IPS-NIHi7 (cell line): Measurements from ENCODE around the gene MFAP3.
"Not testable (repeated sequence)": the region's sequence is repeated elsewhere in the genome, so short reads cannot be mapped to it uniquely, and the experiment has no call there.

Source experiments
- DNase-seq: peaks from one replicate; pipeline ENCODE4 v3.0.0; 2012; ENCODE audit warnings: mixed read lengths; ENCODE audit errors: extremely low spot score

Gene MFAP3

GRCh38 chr5:154038707-154039457, at the start of gene MFAP3, which contains the start of gene FAM114A2:
Gene MFAP3, plus strand, starts transcription at chr5:154038967. Its CDS starts 10,756 bp downstream, at chr5:154049723.
Gene FAM114A2, minus strand, starts transcription at chr5:154038910. Its CDS starts 3,957 bp downstream, at chr5:154034953.
- DNase-seq = peak; percentile 98

- DNase-seq = no peak
Observed at GRCh38 chr5:153991168-153991567, 47.6 kb upstream of the MFAP3 start.

- DNase-seq = no peak
Observed at GRCh38 chr5:153998010-153998409, 40.8 kb upstream of the MFAP3 start.

GRCh38 chr5:153998768-153999167, 40.0 kb upstream of the MFAP3 start:
- DNase-seq = no peak

- DNase-seq = no peak
Observed at GRCh38 chr5:153999995-154000394, 38.8 kb upstream of the MFAP3 start.

DNA sequence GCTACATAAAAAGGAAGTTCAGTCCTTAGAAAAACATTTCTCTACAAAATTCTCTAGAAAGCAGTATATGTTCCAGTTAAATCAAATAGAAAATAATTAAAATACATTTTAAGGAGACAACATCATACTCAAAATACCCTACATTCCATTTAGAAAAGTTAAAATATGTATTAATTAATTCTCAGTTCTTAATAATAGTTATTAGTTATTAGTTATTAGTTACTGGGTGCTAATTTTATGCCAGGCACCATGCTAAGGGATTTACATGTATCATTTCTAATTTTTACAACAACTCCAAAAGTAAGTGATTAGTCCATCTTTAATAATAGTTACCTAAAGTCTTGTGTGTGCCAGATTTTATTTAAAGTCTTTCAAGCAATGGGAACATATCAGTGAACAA, 38.1 kb upstream of the MFAP3 start:
- DNase-seq = no peak

DNA sequence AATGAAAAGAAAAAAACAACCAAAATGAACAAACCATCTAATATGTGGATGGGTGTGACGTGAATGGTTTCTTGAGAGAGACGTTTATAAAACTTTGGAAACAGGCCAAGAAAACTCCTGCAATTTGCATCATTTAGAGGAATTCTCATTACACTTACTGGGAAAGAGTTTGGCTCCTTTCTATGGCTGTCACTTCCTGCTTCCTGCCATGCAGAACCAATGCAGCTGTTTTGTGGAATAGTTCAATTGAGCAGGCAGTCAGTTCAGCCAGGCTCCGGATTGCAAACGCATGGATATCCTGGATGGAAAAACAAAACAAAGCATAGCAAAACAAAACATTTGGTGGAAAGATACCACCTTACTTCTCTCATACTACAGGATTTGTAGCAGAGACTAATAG, 36.7 kb upstream of the MFAP3 start:
- DNase-seq = no peak

DNA sequence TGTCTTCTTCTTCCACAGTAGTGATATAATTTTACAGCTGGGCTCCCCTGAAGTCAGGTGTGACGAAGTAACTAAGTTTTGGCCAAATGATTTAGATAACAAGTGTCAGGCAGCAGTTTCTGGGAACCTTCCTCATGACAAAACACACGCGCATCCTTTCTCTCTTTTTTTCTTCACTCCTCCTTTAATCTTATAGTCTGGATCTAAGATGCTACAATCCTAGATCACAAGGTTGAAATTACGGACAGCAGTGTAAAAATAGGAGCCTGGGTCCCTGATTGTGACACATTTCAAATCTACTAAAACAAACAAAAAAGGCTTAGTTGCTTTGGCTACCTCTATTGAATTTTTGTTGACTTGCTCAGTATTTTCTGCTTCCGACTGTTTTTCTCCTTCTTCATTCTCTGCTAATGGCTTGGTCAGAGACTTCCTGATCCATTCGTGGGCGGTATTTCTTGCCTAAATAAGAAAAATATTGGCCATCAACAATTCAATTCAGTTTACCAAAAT, 36.2 kb upstream of the MFAP3 start:
- DNase-seq = no peak

GRCh38 chr5:154005648-154006047, 33.1 kb upstream of the MFAP3 start:
- DNase-seq = no peak

DNA sequence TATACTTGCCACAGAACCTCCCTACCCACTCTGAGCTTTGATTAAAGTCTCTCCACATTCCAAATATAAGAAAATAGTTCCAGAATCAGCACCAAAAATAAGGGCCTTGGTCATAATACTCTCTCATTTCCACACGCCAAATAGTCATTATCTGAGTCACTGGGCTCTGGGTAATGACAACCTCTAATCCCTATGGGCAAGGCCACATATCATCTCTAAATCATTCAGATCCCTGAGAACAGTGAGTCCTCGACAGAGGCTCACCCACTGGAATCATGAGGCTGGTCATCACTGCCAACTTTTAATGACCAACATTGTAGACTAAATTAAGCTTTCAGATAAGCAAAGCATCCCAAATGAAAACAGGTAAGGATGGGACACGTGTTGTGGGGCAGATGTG, 28.1 kb upstream of the MFAP3 start:
- DNase-seq = no peak

DNA sequence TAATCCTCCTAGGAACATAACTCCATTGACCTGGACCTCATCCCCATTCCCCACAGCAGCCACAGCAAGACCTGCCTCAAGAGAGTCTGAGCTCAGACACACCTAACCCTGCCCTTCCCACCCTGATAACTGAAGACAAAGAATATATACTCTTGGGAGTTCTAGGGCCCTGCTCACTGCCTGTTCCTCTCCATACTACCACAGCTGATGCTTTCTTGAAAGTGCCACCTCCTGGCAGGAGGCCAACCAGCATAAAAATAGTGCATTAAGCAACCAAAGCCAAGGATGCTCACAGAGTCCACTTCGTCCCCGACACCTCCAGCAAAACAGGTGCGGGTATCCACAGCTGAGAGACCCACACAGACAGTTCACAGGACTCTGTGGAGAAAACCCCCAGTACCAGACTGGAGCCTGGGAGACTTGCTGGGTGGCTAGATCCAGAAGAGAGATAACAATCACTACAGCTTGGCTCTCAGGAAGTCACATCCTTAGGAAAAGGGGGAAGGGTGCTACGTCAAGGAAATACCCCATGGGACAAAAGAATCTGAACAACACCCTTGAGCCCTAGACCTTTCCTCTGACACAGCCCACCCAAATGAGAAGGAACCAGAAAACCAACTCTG, 23.6 kb upstream of the MFAP3 start:
- no peak for DNase-seq

DNA sequence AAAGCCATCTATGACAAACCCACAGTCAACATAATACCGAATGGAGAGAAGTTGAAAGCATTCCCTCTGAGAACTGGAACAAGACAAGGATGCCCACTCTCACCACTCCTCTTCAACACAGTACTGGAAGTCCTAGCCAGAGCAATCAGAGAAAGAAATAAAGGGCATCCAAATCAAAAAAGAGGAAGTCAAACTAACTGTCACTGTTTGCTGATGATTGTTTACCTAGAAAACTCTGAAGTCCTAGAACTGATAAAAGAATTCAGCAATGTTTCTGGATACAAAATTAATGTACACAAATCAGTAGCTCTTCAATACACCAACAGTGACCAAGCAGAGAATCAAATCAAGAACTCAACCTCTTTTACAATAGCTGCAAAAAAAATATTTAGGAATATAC, 19.8 kb upstream of the MFAP3 start:
- DNase-seq = not testable (repeated sequence)

GRCh38 chr5:154025951-154026350, 12.8 kb upstream of the MFAP3 start:
- no peak for DNase-seq

GRCh38 chr5:154031937-154032489, 6.8 kb upstream of the MFAP3 start:
- no peak for DNase-seq

- no peak for DNase-seq
Observed at GRCh38 chr5:154034944-154035343, 3.8 kb upstream of the MFAP3 start.

GRCh38 chr5:154038261-154038706, 483 bp upstream of the MFAP3 start:
- peak; percentile 43 for DNase-seq

- no peak for DNase-seq
Observed at GRCh38 chr5:154039458-154039829, 677 bp downstream of the MFAP3 start.

DNA sequence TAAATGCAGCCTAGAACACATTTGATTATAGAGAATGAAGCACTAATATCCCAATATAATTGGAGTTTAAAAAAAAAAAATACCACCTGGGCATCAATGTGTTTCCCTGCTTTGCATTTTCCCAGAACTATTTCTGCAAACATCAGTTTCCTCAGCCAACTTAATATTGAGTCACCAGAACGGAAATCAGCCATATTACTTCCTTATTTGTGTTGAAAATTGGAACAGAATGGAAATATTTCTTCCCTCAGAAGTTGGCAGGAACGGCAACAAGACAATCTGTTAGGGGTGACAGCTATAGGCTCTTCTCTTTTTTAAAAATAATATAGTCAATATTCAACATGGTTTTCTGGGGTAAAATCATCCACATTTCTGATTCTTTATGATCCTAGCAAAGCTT, 4.0 kb downstream of the MFAP3 start:
- DNase-seq = no peak

- no peak for DNase-seq
Observed at GRCh38 chr5:154044099-154044498, 5.3 kb downstream of the MFAP3 start.

DNA sequence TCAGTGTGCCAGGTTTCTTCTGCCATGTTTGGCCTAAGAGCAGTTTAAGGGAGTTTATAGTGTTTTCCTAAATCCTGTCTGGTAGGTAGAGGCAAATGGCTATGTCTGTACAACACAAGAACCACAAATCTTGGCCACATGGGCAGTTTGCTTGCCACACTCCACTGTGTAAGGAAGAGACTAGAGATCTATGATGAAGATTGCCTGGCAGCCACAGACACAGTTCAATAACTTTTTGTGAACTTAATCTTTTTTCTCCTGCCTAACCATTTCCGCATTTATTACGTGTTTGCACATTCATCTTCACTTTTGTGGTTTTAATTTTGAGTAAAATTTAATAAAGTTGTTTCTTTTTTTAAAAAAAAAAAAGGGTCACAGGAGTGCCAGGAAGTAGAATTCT, 5.8 kb downstream of the MFAP3 start:
- no peak for DNase-seq

DNA sequence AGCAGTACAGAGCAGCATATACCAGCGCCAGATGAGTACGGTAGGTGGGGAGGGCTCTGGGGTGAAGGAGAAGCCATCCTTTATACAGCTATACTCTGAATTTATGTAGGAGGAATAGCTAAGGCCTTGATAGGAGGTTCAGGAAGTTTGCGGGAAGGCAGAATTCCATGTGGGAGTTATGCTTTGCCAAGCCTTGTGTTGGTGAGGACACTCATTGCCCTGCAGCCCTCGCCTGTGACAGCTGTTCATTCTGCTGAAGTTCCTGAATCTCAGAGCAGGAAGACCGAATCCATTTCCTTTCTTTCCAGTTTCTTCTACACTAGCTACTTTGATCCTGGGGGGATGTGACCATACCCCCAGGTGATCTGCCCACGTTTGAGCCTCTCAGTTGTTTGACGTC, 7.7 kb downstream of the MFAP3 start:
- no peak for DNase-seq

DNA sequence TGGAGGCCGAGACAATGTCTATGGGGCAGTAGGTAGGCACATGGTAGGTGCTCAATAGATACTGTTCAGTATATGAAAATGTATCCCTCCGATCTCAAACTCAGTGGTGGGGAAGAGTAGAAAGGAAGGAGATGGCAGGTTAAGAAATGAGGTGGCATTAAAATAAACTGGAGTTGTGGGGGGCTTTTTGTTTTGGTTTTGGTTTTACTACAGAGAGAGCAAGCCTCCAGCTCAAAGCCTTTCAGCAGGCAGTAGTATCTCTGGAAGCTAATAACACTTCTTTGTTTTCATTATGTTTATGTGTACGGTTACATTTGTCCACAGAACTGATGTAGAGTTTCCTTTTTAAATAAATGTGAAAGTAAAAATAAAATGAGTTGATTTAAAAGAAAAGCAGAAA, 8.6 kb downstream of the MFAP3 start:
- DNase-seq = no peak

DNA sequence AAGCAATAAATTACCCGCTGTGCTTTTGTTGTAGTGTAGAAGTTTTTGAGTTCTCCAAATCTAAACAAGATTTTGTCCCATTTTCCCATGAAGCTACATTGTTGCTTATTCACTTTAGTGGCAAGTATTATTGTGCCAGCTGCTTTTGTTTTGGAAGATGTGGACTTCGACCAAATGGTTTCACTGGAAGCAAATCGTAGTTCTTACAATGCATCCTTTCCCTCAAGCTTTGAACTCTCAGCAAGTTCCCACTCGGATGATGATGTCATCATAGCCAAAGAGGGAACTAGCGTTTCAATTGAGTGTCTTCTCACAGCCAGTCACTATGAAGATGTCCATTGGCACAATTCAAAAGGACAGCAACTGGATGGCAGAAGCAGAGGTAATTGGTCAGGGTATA, 10.9 kb downstream of the MFAP3 start:
- no peak for DNase-seq
